Smooth muscle cell of the brain vasculature (primary cell): ENCODE results near the gene DMRT1.

ENCODE experiments used
- DNase-seq: peaks from one replicate; pipeline ENCODE4 v3.0.0-alpha.2; 2012; ENCODE audit warnings: low read depth, low spot score

Gene DMRT1

DNA sequence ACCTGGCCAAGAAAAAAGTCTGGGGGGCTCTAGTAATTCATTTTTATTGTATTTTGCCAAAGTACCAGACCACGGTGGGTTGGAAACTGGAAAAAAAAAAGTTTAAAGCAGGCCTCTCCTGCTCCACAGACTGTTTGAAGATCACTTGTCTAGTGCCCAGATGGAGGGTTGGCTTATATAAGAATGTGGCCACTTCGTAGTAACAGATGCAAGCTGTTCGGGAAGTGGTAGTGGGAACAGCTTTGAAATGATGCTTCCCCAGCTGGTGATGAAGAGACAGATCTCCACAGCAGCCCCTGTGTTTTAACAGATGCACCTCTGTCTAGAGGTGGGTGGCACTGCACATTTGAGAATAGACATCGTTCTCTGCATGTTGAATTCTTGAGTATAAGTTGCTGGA is 80.7 kb downstream of the DMRT1 start:
- DNase-seq = no peak

DNA sequence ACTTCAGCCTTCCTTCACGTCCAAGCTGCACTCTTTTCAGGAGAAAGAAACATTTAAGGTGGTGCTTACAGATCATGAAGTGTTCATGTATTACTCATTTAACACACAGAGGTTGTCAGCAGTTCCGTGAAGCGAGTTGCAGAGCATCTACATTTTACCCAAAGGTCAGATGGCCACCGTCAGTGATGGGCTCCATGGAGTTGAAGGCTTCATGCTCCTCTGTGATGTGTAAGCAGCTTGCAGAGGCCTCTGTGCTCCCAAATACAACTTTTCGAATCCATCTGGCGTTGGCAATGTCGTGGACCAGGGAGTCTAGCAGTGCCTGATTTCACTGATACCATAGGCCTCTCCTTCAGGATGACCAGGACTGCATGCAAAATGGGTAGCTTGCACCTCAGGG is 81.2 kb downstream of the DMRT1 start:
- no peak for DNase-seq

DNA sequence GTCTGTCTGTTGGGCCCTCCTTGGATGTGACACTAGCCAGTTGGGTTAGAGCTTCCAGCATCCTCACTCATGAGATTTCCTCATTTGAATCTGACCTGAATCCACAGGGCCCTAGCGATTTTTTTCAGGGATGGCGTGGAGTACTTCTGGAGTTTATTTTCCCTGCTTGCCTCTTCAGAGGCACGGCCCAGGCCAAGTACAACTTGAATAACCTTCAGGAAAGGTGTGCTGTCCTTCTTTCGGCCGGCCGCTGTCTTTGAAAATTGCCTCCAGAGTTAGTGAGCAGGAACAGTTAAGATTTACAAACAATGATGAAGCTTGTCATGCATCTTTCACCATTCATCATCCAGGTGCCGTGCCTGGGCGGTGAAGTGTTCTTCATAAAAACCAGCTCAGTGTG is 85.5 kb downstream of the DMRT1 start:
- DNase-seq = no peak

DNA sequence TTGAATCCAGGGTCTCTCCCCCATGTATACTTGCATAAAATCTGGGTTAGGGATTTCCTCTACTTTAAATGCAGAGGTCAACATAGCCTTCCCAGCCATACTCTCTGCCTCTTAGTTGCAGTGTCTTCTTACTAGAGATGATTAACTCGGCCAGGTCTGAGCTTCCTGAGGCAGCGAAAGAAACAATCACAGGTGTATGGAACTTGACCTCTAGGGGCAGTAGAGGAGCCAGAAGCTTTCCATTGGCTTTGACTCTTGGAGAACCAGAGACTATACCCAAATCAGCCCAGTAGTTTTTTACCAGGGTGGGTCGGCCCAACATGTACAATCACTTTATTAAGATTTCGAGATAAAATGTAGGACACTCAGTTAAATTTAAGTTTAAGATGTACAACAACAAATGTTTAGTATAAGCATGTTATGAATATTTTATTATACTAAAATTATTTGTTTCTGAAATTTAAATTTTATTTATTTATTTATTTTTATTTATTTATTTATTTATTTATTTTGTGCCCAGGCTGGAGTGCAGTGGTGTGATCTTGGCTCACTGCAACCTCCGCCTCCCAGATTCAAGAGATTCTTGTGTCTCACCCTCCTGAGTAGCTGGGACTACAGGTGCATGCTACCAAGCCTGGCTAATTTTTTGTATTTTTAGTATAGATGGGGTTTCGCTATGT is 87.0 kb downstream of the DMRT1 start:
- no peak for DNase-seq

DNA sequence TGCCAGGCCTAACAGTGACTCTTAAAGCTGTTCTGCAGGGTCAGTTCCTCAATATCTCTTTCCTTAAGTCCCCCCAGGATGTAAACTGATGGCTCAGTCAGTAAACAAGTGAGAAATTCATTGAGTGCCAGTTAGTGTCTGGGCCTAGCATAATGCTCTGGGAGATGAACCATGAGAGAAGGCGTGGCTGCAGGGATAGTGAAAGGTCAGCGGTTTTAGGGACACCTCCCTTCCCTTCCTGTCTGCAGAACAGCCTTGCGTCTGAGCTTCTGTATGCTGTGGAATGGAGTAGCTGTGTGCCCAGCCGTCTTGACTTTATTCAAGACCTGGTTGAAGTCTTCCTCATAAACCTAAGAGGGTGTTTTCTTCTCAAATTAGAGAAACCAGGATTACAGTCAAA is 88.2 kb downstream of the DMRT1 start:
- no peak for DNase-seq

DNA sequence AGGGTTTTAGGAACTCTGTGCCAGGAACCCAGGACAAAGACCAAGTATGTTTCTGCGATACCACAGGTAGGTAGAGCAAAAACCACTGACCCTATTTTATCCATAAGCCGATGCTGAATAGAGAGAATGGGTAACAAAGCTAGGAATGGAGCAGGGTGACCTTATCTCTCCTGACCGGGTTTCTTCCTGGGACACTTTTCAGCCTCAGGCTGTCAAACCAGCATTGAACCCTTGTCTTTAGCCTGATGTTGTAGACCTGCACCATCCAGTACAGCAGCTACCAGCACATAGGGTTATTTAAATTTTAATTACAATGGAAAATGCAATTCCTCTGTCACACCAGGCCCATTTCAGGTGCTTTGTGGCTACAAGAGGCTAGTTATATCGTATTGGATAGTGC is 91.9 kb downstream of the DMRT1 start:
- no peak for DNase-seq

DNA sequence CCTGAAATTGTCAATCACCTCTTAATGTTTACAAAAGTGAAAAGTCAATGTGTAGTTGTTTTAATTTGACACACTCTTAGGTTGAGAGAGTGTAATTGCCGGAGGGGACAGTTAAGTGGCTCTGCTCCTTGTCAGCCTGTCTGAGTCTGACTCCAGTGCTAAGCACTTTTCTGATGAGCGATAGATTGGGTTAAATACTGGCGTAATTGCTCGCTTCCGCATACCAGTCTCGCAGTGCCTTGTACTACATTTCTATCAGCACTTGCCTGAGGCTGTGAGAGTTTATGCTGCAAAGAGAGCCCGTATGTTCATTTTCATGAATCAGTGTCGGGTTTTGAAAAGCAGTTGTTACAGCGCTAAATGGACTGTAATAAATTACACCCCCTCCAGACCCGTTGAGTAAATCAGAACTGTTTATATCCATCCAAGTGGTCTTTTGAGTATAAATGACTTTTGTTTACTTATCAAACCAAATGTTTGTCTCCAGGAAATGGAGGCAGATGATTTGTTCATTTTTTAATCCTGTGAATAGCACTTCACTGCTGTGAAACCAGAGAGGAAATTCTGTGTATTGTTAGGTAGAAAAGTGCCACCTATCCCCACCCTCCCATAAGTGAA is 94.0 kb downstream of the DMRT1 start:
- DNase-seq = no peak

DNA sequence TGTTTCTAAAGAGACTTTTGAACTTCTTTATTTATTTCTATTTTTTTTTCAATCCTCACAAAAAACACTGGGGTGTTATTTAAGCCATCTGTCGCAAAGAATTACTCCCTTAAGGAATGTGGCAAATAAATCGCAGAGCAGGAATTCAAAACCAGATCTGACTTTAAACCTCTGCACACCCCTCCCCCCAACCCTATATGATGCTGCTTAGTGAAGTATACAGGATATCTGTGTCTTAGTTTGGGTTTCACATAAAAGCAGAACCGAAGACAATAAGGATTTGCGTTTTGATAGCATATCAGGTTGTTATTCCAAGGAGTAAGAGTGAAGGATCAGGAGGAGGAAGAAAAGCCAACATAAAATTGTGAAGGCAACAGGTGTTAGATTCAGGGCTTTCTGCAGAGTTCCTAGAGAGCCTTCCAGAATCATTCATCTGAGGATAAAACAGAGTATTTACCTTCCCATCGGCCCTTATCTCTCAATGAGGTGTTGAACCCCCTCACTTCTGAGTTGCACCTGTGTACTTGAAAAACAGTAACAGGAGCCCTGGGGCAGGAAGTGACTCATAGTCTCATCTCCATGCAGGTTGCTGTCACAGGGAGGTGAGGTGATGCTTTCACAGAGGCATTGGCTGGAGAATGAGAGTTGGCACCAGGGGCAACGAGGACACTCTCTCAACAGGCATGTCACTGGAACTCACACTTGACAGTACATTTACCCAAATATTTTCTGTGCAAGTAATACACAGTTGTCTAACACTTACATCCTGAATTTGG is 101.5 kb downstream of the DMRT1 start:
- no peak for DNase-seq

DNA sequence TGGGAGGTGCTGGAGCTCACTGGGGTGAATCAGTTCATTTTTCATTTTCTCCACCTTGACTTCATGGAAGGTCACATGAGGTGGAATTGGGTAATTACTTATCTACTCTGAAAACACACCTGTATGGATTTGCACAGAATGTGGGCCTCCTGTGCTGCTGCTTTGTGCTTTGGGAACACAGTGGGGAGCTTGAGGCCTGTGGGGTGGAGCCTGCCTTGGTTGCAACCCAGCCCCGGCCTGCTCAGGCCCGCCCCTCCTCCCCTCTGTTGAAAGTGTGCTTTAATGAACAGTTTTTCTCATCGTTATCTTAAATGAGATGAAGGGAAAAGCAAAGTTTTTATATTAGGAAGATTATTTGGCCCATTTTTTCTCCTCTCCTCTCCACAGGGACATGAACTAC is 106.5 kb downstream of the DMRT1 start:
- no peak for DNase-seq

DNA sequence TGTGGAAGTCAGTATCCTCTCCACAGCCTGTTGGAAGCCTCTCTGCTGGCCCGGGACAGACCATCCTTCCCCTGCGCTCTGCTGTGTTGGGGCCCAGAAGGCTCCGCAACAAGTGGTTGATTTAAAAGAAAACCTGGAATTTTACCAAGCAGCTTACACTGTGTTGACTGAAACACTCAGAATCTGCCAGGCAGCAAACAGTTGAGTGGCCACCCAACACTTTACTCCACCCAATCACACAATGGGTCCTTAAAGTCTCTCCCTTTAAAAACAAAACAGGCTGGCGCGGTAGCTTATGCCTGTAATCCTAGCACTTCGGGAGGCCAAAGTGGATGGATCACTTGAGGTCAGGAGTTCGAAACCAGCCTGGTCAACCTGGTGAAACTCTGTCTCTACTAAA is 107.0 kb downstream of the DMRT1 start:
- DNase-seq = no peak

DNA sequence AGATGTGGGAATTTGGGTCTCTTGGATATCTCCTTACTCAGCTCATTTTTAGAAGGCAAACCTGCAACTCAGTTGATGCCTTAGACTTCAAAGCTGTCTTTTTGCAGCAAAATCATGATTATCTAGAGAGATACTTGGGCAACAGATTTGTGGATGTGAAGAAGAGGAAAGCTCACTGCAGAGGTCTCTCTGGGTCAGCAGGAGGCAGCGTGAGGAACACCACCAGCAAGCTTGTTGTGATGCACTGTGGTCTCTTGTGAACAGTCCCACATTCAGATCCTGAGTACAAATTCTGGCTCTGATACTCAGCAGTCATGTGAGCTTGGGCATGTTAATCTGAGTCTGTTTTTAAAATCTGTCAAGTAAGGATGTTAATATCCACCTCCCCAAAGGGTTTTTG is 108.6 kb downstream of the DMRT1 start:
- DNase-seq = no peak

DNA sequence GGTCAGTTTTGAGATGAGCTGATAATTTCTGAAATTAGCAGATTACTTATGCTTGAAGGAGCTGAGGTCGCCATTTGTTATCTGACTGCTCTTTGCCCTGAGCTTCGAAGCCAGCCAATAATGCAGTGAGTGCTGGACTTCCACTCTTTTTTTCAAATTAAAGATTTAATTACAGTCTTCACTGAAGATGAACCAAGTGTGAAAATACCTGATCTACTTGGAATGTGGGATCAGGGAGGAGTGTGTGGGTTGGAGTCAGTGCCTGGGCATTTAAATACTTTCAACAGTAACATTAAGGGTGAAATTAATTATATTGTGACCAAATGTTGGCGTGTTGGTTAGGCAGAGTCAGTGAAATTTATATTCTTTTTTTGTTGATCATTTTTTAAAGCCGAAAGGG is 111.0 kb downstream of the DMRT1 start:
- no peak for DNase-seq

DNA sequence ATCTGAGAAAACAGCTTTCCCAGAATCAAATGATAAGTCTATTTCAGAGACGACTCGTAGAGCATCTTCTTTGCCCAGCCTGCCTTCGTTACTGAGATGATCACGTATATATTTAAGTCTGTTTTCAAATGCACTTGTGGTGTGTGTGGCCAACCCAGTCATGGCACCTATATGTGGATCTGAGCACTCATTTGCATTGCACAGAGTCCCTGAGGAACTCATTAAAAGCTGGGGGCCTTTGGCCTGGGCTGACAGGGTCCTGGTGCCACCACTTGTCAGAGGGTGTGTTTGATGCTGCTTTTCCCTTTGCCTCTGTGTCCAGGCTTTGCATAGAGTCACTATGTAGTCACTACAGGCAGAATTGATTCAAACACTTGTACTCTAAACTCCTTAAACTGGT is 117.6 kb downstream of the DMRT1 start:
- DNase-seq = no peak

DNA sequence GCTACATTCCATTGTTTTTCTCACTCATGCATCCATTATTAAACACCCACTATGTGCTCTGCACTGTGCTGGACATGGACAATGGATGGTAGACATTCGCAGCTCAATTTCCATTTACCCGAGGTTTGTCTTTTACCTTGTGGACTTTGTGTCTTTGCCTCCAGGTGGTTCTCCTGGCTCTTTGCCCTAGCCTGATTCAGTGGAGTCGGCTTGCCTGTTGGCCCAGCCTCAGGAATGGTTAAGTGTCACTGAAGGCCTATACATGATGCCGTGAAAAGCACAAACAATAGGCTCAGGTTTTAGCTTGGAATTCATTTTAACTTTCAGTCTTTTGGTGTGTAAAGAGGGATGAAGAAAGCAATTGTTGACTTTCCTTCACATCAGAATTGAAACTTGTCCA is 118.4 kb downstream of the DMRT1 start:
- DNase-seq = no peak

DNA sequence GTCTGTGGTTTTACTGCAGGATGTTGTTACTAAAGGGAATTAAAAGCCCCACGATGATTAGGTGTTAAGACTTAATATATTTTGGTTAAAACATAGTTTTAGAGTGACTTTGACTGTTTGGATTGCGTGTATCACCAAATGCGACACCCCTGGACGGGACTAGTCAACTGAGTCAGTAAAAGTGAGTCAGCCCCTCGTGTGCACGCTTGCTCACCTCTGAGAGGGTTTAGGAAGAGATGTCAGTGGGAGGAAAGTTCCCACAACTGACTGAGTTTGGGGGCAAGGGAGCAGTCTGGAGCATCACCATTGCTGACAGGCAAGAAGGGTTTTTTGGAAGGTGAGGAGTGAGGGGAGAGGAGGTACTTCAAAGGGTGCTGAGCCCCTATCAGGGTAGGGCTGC is 120.5 kb downstream of the DMRT1 start:
- no peak for DNase-seq

DNA sequence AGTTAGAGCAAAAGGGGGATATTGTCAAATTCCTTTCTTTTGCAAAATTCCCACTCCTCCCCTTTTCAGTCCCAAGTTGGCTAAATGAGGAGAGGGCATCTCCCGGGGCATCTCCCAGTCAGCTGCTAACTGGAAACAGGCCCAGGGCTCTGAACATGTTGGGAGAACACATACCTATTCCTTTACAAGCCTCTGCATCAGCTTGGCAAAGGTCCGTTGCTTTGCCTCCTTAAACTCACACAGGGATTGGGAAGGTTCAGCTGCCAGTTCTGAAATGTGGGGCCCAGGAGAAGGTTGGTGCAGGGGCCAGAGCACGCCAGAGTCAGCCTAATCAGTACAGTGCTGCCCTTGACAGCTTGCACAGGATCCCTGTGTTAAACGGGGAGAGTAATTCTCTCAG is 124.0 kb downstream of the DMRT1 start:
- no peak for DNase-seq

DNA sequence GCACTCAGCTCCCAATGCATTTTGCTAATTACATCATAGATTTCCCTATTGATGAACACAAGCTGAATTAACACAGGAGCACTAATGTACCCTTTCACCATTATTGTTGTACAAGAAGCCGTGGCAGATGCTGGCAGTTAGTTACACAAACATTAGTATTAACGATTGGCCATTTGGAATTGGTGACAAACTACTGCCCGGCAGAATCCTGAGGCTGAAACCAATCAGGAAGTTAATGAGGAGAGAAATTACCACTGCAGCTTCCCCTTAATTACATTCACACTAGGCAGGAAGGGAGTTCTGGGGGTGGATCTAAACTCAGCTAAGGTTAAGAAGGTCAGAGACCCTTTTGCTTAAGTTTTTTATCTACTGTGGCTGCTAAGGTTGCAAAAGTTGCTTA is 125.4 kb downstream of the DMRT1 start:
- DNase-seq = no peak

DNA sequence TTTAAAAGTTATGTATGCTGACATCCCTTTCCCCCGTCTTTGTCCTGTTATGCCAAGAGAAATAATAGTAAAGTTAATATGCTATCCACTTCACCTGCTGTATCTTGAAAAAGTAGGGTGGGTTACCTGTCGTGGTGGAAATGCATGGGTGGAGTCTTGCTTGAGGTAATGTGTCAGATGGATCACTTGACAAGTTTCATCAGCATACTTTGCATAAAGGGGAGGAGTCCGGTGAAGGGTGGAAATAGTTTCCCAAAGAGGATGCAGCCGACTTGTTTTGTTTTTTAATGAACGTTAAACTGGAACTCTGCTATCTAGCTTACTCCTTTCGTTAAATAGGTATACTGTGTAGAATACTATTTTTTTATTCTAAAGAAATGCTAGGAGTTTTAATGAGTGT is 125.9 kb downstream of the DMRT1 start:
- DNase-seq = no peak

DNA sequence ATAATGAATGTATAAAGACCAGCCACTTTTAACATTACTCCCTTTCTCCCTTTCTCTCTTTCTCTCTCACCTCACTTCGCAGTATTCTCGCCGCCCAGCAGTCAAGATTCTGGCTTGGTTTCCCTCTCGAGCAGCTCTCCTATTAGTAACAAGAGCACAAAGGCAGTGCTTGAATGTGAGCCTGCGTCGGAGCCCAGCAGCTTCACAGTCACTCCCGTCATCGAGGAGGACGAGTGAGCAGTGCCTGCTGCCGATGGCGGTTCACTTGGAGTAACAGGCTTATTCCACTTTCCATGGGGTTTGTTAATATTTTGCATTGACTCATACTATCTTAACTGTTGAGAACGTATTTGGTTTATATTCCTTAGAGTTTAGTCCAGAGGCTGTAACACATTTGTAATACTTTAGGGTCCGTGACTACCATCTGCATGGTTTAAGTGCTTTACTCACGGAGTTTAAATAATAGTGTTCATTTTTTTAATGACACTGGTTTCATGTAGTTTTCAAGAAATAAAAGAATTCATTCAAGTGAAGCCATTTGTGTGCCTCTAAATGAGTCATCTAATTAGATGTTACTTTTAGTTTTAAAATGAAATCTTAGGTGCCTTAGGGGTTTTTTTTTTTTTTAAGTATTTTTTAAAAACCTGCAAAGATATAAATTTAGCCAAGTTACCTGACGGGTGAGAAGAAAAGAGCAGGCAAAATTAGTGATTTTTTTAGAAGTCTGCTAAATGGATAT is 126.6 kb downstream of the DMRT1 start:
- DNase-seq = no peak

DNA sequence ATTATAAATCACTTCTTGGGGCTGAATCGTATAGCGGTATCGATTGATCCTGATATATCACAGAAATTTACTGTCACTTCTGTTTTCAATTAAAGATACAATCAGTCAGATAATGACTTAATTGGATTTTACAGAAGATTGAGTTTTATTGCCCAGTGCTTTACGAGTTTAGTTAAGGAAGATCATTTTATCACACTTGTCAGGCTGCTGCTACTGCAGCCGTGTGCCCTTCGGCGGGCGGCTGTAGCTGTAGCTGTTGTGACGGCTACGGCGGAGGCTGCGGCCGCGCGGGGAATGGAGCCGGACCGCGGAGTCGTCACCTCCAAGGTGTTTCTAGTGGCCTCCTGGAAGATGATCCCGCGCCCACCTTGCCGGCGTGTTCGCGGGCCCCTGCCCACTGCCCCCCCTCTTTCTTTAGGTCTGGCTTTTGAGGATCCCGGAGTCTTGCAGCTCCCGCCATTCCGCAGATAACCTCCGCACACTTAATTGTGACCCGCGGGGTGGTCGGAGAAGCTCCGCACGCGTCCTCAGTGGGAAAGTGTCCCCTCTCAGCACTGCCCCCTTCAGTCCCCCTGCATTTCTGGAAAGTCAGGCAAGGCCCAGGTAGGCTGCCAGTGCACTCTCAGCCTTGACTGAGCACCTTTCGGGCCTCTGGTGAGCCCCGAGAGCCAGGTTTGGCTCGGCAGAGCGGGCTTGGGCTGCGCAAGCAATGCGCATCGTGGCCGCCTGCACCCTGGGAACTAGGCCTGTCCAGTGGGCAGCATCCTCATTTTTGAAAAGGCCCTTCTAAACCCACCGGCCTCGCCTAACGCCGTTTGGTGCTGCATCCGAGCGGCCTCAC is 128.0 kb downstream of the DMRT1 start:
- no peak for DNase-seq

DNA sequence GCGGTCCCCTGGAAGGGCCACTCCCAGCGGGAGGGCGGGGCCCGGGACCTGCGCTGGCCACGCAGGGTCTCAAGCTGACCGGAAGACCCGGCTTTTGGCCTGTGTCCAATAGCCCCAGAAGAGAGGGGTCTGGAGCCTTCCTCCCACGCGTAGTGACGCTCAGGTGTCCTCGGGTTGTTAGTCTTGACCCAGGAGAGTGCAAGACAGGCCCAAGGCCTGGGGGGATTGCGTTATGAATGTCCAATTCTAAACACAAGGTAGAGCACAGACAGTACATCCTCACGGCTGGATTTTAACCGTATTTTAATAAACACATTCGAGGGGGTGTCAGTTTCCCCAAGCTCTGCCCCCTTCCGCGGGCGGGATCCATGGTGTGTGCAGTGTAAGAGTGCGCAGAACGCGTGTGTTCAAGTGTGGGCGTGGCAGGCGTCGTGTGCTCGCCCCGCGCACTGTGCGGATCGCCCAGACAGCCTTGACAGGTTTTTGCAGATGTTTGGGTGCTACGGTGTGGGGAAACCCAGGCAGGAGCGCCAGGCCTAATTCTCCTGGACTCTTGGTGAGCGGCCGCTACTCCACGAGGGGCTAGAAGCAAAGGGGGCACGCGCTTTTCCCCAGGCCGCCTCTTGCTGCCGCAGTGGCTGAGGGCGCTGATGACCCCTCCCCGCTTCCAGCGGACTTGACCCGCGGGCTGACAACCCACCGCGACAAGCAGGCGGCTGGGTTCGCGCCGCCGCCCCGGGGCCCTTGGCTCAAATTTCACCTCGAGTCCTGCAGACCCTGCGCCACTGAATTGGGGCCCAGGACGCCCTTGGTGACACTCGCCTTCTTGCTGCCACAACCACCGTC is 128.9 kb downstream of the DMRT1 start:
- DNase-seq = no peak
